ENCODE data around the gene S100A9.

Gene S100A9

GRCh38 chr1:153364766-153365666 lies 7.4 kb downstream of the S100A9 start:
- TF ChIP-seq CTCF (IDR thresholded peaks at IDR 0.05; ENCODE audit: control extremely low read depth, extremely low read depth, low read depth, missing control alignments): no peak
- ChIA-PET CTCF (interaction anchor here (0.9 to 3.0 kb wide), 5 partner anchors 9 to 130 kb away, joined by 4 to 13 read pairs (median 10); no protein-coding TSS in a partner anchor), POLR2A (no interaction called here)
- no peak for DNase-seq (ENCODE audit: extremely low spot score)

GRCh38 chr1:153365696-153366095 lies 8.0 kb downstream of the S100A9 start:
- ChIA-PET POLR2A (no interaction called here), CTCF (interaction anchor here (0.9 to 3.0 kb wide), 5 partner anchors 10 to 130 kb away, joined by 4 to 13 read pairs (median 10); no protein-coding TSS in a partner anchor)
- DNase-seq (ENCODE audit: extremely low spot score): no peak
- no peak for TF ChIP-seq CTCF (IDR thresholded peaks at IDR 0.05; ENCODE audit: control extremely low read depth, extremely low read depth, low read depth, missing control alignments)

- no peak for TF ChIP-seq CTCF (IDR thresholded peaks at IDR 0.05; ENCODE audit: control extremely low read depth, extremely low read depth, low read depth, missing control alignments)
- no peak for DNase-seq (ENCODE audit: extremely low spot score)
- CTCF ChIA-PET: interaction anchor here (2.9 to 3.0 kb wide), 2 partner anchors 10 to 129 kb away, joined by 12 to 13 read pairs; no protein-coding TSS in a partner anchor
- POLR2A ChIA-PET: no interaction called here
Measured at GRCh38 chr1:153366261-153366660, 8.6 kb downstream of the S100A9 start.

GRCh38 chr1:153367090-153367489 lies 9.4 kb downstream of the S100A9 start:
- ChIA-PET CTCF (interaction anchor here (1.0 to 3.0 kb wide), 3 partner anchors 8 to 128 kb away, joined by 4 to 13 read pairs (median 12); partner anchors contain the start of gene S100A12), POLR2A (no interaction called here)
- no peak for DNase-seq (ENCODE audit: extremely low spot score)
- no peak for TF ChIP-seq CTCF (IDR thresholded peaks at IDR 0.05; ENCODE audit: control extremely low read depth, extremely low read depth, low read depth, missing control alignments)

GRCh38 chr1:153368495-153368894 lies 10.8 kb downstream of the S100A9 start:
- POLR2A ChIA-PET: no interaction called here
- CTCF ChIA-PET: no interaction called here
- DNase-seq (ENCODE audit: extremely low spot score): no peak
- no peak for TF ChIP-seq CTCF (IDR thresholded peaks at IDR 0.05; ENCODE audit: control extremely low read depth, extremely low read depth, low read depth, missing control alignments)

GRCh38 chr1:153370146-153370545 lies 12.5 kb downstream of the S100A9 start:
- no peak for TF ChIP-seq CTCF (IDR thresholded peaks at IDR 0.05; ENCODE audit: control extremely low read depth, extremely low read depth, low read depth, missing control alignments)
- DNase-seq (ENCODE audit: extremely low spot score): no peak
- ChIA-PET POLR2A (no interaction called here), CTCF (no interaction called here)

Data from GM10248 (cell line).